Heart right ventricle (tissue), 16 donors: Measurements from ENCODE around the gene NREP. TPM values are rescaled to one million over a fixed set of nuclear protein-coding genes. Genes with fewer than 3 reads are reported as not detected.

ENCODE experiments used
- ATAC-seq, 8 donors: fragments of 200-7000 bp; cut with Tn5 transposase; one replicate each; pipeline ENCODE4 v1.9.1; 2020; ENCODE audit warnings: mild to moderate bottlenecking in 8 of 8, moderate library complexity in 8 of 8, moderate number of reproducible peaks in 1 of 8
- DNase-seq, 2 donors: peaks; one replicate each; pipeline ENCODE4 v3.0.0-alpha.2; 2020
- H3K27ac ChIP-seq, 10 donors: fragments of 200-600 bp; sonication (generic) in 2 of 10; one replicate each; pipeline versions ENCODE4 v1.5.0 to v1.8.0; 2020 to 2022; ENCODE audit warnings: mild to moderate bottlenecking in 3 of 10
- H3K27me3 ChIP-seq, 7 donors: fragments of 200-600 bp; one replicate each; pipeline ENCODE4 v1.8.0; 2021 to 2022; ENCODE audit warnings: mild to moderate bottlenecking in 2 of 7
- H3K36me3 ChIP-seq, 9 donors: fragments of 200-600 bp; sonication (generic) in 1 of 9; one replicate each; pipeline versions ENCODE4 v1.5.0 to v1.8.0; 2020 to 2022; ENCODE audit warnings: mild to moderate bottlenecking in 2 of 9
- H3K4me1 ChIP-seq, 9 donors: fragments of 200-600 bp; sonication (generic) in 1 of 9; one replicate each; pipeline versions ENCODE4 v1.5.0 to v1.8.0; 2020 to 2022; ENCODE audit warnings: mild to moderate bottlenecking in 4 of 9
- H3K4me3 ChIP-seq, 10 donors: fragments of 200-600 bp; sonication (generic) in 2 of 10; one replicate each; pipeline versions ENCODE4 v1.5.0 to v1.8.0; 2020 to 2022; ENCODE audit warnings: mild to moderate bottlenecking in 7 of 10, moderate library complexity in 2 of 10
- H3K9me3 ChIP-seq, 11 donors: fragments of 200-600 bp in 10 of 11; sonication (generic) in 2 of 11; one replicate each; pipeline versions ENCODE4 v1.5.0 to v1.8.0; 2013 to 2022; ENCODE audit warnings: mild to moderate bottlenecking in 2 of 11, control low read depth in 1 of 11, moderate library complexity in 1 of 11
- WGBS, 2 donors: extraction: QIAGEN DNeasy Blood & Tissue Kit; methylation state at CpG; one replicate each; pipeline ENCODE4 v1.1.7; 2013; ENCODE audit warnings: inconsistent platforms in 1 of 2; 5-methylcytosine and 5-hydroxymethylcytosine counted together
- intact Hi-C, 10 donors: fragments of 100-400 bp; cut with DNase I; formaldehyde crosslinking; loops; one replicate each; pipeline versions ENCODE4 v1.11.1 to v1.14.2; 2022
- polyA plus RNA-seq, 2 donors: library from polyadenylated mRNA; stranded (reverse); fragments of 200-250 nt; gene quantifications; one replicate each; pipeline ENCODE4 v1.2.3, GENCODE V29; 2013
- total RNA-seq, 10 donors: library from RNA; stranded (reverse); fragmentation: NEBNext Ultra II Directional in 3 of 10; extraction: Animal tissue kit (Norgen Biotek cat#: 25700) in 3 of 10; gene quantifications; one replicate each; pipeline versions ENCODE4 v1.2.1 to v1.2.4, GENCODE V29; 2021 to 2023
- TF ChIP-seq, protein P1 (sequence below), 9 donors: fragments of 200-600 bp; sonication (generic) in 2 of 9; IDR thresholded peaks; one replicate each; pipeline versions ENCODE4 v1.5.0 to v1.8.0; 2021 to 2022; ENCODE audit warnings: antibody characterized with exemption in 9 of 9, mild to moderate bottlenecking in 5 of 9, moderate library complexity in 1 of 9
- donor health status: Arrhythmogenic right ventricular cardiomyopathy.
- donor health status: ischemic (EF 13 %, LVEDD 7.1; RV severe dilation, severe dysfunction).
- donor health status: healthy with polysubstance abuse.
- donor health status: DM: no; HTN: yes; CAD: no.
- donor health status: DM: no; HTN: no; CAD: no.
- donor health status: ischemic (EF 25% LVEDD 6.9; RV normal size, moderate dysfunction).
- donor health status: ischemic (EF 25% LVEDD 5.7; RV mildly dilated, moderate dysfunction).
- donor health status: healthy.
- donor health status: DM: yes; HTN: yes; CAD: no.
- donor health status: Ischemic cardiomyopathy.
- donor health status: ischemic (EF 35%, LVEDD 5.7; RV mildly dilated, moderate dysfunction).
- donor health status: nonischemic (EF 11% LVEDD 7.7; RV severe dilation, severe dysfunction).
- donor health status: DM: yes; HTN: yes; CAD: no.
- donor health status: PGD.
- donor health status: ischemic (EF 29% LVEDD 5.4; RV normal size, mild dysfunction).
- donor health status: nonischemic (EF 23%, LVEDD 6.1; RV moderate dilation, normal function).

NREP gene
- total and polyA plus RNA-seq, 12 donors = 10.4 to 72.3 (median 38.9) TPM

DNA sequence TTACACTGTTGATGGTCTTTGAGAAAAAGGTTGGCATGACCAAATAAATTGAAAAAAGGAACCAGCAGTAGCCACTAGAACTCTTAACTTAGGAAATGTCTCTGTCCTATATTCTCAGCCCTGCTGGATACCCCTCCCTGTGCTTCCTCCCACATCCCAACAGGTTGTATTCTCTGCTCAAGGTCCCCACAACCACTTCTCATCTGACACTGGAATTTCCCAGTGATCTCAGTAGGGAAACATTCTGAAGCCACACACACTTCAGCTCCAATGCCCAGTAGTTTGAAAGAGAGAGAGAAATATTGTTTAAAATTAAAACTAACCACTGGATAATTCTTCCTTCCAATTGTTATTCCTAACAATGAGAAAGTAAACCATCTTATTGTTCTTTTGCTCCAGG, 30.0 kb upstream of the NREP start:
- TF ChIP-seq, protein P1, sequence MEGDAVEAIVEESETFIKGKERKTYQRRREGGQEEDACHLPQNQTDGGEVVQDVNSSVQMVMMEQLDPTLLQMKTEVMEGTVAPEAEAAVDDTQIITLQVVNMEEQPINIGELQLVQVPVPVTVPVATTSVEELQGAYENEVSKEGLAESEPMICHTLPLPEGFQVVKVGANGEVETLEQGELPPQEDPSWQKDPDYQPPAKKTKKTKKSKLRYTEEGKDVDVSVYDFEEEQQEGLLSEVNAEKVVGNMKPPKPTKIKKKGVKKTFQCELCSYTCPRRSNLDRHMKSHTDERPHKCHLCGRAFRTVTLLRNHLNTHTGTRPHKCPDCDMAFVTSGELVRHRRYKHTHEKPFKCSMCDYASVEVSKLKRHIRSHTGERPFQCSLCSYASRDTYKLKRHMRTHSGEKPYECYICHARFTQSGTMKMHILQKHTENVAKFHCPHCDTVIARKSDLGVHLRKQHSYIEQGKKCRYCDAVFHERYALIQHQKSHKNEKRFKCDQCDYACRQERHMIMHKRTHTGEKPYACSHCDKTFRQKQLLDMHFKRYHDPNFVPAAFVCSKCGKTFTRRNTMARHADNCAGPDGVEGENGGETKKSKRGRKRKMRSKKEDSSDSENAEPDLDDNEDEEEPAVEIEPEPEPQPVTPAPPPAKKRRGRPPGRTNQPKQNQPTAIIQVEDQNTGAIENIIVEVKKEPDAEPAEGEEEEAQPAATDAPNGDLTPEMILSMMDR (IDR thresholded peaks at IDR 0.05) = no peak
- Histone ChIP-seq H3K27me3 (no peaks in the 10 kb centered on the region), H3K4me3 (no peak overlapping the region), H3K9me3 (no peaks in the 10 kb centered on the region), H3K27ac (no peak overlapping the region), H3K4me1 (no peaks in the 10 kb centered on the region), H3K36me3 (no peaks in the 10 kb centered on the region)
- ATAC-seq (no peak), DNase-seq (no peak)
- intact Hi-C loops = no loop called here

DNA sequence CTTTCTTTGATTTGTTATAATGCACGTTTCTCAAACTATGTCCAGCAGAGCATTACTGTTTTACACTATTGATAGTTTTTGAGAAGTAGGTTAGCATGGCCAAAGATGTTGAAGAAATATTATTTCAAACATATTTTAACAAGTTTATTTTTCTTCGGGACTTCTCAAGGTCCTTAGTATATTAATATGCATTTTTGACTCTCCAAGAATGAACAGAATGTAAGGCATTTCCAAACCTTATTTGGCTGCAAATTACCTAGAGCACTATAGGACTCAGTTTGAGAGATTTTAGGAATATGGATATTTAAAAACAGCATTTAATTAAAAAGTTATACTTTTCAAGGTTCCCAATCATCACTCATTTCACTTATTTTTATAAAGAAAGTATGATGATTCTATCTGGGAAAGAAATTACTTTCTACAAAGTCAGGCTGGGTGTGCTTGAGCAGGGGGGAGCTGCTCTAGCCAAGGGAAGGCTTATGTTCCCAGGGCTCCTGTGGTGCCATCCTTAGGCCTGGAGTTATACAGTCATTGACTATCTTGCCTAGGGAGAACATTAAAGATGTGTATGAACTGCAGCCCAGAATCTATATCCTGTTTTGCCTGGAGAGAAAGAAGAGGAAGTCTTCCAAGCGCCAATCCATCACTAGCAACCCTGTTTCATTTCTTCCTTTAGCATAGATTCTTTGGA, 27.6 kb upstream of the NREP start:
- H3K4me3 ChIP-seq = no peak overlapping the region
- no peak overlapping the region for H3K27ac ChIP-seq
- no peaks in the 10 kb centered on the region for H3K27me3 ChIP-seq
- DNase-seq = no peak
- WGBS, 2 donors = 91% methylated on average over 3 of the region's 3 CpGs
- H3K4me1 ChIP-seq = peaks cover 0 to 15% (median 0%) of the 10 kb centered on the region in 9 donors
- H3K9me3 ChIP-seq = no peaks in the 10 kb centered on the region
- ATAC-seq = no peak
- intact Hi-C loops = no loop called here
- H3K36me3 ChIP-seq = no peaks in the 10 kb centered on the region
- TF ChIP-seq, protein P1 (IDR thresholded peaks at IDR 0.05) = no peak

DNA sequence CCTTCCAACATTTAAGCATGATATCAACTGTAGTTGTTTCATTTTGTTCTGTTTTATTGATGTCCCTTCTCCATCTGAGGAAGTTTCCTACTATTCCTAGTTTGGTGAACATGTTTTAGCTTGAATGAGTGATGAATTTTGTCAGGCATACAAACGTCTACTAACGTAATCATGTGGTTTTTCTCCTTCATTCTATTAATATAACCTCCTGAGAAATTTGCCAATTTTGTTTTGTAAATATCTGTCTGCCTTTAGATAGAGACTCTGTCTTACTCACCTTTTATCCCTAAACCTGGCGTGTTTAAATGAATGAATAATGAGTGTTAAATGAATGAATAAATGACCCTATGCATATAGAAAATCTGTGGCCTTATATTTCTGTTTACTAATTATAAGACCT, 26.5 kb upstream of the NREP start:
- Histone ChIP-seq H3K4me1 (peaks cover 0 to 18% (median 0%) of the 10 kb centered on the region in 9 donors), H3K4me3 (no peak overlapping the region)
- 75 to 79% methylated on average over 3 of the region's 3 CpGs for WGBS, 2 donors

DNA sequence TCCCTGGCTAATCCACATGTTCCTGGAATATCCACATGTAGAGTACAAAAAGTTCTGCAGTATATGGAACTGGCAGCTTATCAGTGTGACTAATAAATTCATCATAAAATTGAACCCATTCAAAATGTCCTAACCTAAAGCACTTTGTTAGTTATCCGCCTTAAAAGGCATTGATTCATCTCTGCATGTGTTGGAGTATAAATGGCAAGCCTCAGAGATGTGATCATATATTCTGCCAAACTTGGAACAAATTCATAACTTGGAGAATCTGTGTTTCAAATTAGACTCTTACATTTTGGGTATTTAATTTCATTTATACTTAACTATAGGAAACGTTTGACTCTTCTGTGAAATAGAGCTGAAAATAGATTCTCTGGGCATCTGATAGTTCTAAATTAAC, 25.2 kb upstream of the NREP start:
- TF ChIP-seq, protein P1 (IDR thresholded peaks at IDR 0.05) = no peak
- H3K27me3 ChIP-seq = no peaks in the 10 kb centered on the region
- H3K4me1 ChIP-seq = peaks cover 0 to 18% (median 0%) of the 10 kb centered on the region in 9 donors
- ATAC-seq (no peak), DNase-seq (no peak)
- no peak overlapping the region for H3K4me3 ChIP-seq
- no peak overlapping the region for H3K27ac ChIP-seq
- 76 to 84% methylated on average over 2 of the region's 2 CpGs for WGBS, 2 donors
- no peaks in the 10 kb centered on the region for H3K9me3 ChIP-seq
- intact Hi-C loops = no loop called here
- H3K36me3 ChIP-seq = no peaks in the 10 kb centered on the region

More for the DNA sequence above, 26.5 kb upstream of the NREP start:
- no peaks in the 10 kb centered on the region for H3K9me3 ChIP-seq
- H3K36me3 ChIP-seq = no peaks in the 10 kb centered on the region
- no peak overlapping the region for H3K27ac ChIP-seq
- ATAC-seq (no peak), DNase-seq (no peak)
- intact Hi-C loops = no loop called here
- no peaks in the 10 kb centered on the region for H3K27me3 ChIP-seq
- TF ChIP-seq, protein P1 (IDR thresholded peaks at IDR 0.05) = no peak
